DMS79 (cell line): ENCODE data around the gene NEXN.

ENCODE experiments used
- DNase-seq: peaks from one replicate; lab custom pipeline; 2025; lab: John Stamatoyannopoulos, UW

Gene NEXN

GRCh38 chr1:77888081-77888780 is at the start of gene NEXN:
Gene NEXN (plus strand): TSS chr1:77888624. CDS start chr1:77916107, 27,483 bp downstream.
- no peak for DNase-seq

GRCh38 chr1:77841574-77841973 is 46.9 kb upstream of the NEXN start:
- no peak for DNase-seq

GRCh38 chr1:77845951-77846350 is 42.5 kb upstream of the NEXN start:
- DNase-seq: no peak

- DNase-seq: no peak
These were observed 41.5 kb upstream of the NEXN start for GRCh38 chr1:77846966-77847365.

- DNase-seq: no peak
These were observed 40.8 kb upstream of the NEXN start for GRCh38 chr1:77847621-77848080.

DNA sequence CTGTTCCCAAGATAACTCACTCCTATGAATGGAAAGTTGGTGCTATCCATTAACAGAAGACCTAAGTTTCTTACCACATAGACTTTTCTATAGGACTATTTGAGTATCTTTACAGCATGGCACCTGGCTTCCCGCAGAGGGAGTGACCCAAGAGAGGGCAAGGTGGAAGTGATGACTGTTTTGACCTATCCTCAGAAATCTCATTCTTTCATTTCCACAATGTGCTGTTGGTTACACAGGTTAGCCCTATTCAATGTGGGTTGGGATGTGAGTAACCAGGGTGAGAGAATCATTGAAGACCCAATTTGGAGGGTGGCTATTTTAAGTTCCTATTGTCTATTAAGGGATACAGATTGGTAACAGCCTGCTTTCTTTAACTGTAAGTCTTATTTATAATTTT is 38.3 kb upstream of the NEXN start:
- DNase-seq: no peak

- DNase-seq: no peak
These were observed 30.9 kb upstream of the NEXN start for GRCh38 chr1:77857552-77857951.

DNA sequence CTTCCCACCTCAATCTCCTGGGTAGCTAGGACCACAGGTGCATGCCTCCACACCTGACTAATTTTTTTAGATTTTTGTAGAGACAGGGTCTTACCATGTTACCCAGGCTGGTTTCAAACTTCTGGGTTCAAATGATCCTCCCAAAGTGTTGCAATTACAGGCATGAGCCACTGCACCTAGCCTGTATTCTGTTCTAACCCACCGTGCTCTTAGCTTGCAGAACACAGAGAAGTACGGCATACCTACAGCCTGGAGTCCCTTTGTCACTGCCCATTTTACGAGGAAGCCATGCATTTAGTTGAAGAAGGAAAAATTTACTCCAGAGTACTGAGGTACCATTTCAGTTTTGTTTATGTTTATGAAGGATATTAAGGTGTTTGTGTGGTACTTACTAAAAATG is 29.7 kb upstream of the NEXN start:
- DNase-seq: no peak

- DNase-seq: no peak
These were observed 29.2 kb upstream of the NEXN start for GRCh38 chr1:77859248-77859647.

- DNase-seq: no peak
These were observed 22.1 kb upstream of the NEXN start for GRCh38 chr1:77866296-77866695.

DNA sequence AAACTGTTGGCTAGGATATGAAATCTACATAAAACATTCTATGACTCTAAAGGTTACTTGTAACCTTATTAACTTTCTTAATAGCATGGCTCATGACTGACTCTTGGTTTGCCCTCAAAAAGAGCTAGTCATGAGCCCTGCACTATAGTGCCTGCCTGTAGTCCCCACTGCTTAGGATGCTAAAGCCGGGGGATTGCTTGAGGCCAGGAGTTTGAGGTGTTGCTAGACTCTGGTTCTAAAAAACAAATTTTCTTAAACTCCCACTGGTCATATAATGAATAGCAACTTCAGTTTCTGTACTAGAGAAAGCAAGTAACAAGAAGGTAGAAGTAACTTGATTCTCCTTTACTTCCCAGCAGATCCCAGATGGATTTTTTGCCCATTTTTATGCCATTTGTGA is 15.8 kb upstream of the NEXN start:
- DNase-seq: no peak

DNA sequence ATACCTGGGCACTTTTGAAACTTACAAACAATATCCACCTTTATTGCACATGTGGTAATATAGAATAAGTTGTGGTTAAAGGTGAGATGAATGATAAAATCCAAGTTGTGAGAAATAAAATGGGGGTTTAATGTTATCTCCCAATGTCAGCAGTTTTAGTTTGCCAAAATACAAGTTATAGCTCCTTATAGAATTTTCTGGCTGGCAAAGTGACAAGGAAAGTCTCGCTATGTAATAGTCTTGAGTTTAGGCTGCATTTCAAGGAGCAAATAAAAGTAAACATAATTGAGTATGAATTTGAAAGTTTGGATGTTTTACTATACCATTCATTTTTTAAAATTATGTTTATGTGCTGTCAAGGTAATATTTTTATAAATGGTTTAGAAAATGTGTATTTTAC is 15.0 kb upstream of the NEXN start:
- no peak for DNase-seq

GRCh38 chr1:77874804-77875445 is 13.5 kb upstream of the NEXN start:
- DNase-seq: no peak

DNA sequence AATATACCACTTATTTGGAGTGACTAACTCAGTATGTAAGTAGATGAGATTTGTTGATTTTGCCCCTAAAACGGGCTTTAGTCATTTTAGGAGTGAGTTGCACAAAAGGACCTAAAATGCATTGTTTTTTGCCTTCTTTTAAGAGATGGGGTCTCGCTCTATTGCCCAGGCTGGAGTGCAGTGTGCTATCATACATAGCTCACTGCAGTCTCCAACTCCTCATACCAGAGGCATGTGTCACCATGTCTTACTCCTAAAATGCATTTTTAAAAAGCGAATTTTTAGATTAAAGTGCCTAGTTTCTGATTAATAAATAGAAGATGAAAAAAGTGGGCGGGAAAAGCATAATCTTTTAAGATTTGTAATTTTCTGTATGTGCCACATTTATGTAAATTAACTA is 11.5 kb upstream of the NEXN start:
- no peak for DNase-seq

- no peak for DNase-seq
These were observed 7.4 kb upstream of the NEXN start for GRCh38 chr1:77881061-77881460.

- DNase-seq: no peak
These were observed 6.0 kb upstream of the NEXN start for GRCh38 chr1:77882411-77882810.

DNA sequence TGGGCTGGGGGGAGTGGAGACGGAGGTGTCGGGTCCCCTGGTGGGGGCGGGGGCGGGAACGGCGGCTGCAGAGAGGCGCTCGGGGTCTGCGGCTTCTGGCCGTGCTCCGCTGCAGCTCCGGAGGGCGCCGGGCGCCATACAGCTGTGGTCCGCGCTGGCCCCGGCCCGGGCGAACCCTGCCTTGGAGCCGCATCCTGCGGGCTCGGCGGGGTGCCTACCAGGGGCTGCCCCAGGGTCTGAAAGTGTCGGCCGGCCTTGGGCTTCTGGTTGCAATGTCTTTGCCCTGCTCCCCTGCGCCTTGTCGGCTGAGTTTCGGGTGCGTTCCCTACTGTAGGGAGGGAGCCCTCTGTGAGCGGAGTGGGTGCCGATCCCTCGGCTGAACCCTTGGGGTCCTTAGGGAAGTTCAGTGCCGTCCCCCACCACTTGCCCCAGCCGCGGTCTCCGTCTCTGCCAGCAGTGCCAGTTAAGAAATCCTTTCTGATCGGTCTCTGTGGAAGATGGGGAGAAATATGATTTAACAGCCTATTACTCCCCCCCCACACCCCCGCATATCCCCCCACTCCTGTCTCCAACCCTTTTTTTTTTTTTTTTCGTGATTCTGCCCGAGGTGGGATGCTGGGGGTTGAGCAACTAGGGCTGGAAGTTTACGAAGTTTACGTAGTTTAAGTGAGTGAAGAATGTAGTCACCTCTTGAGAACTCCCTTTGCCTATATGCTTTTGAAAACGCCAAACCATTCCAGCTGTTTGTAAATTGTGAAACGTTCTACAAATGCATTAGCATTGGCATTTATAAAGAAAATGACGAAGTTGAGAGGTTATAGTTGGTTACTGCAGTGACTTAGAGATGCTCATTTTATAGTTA is 588 bp downstream of the NEXN start:
- peak; percentile 3 for DNase-seq

DNA sequence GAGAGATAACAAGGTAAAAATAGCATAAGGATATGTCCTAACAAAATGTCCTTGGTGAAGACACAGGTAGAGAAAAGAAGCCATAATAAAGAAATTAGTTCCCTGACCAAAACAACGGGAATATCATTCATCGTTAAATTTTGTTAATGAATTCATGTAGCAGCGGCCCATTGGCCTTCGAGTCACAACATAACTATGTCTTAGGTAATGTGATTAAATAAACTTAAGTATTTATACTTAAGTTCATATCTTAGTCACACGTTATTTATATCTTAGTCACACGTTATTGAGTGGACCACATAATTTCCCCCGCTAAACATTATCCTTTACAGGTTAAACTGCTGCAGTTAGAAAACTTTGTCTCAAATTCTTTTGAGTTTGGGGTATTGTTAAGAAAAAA is 1.2 kb downstream of the NEXN start:
- no peak for DNase-seq

DNA sequence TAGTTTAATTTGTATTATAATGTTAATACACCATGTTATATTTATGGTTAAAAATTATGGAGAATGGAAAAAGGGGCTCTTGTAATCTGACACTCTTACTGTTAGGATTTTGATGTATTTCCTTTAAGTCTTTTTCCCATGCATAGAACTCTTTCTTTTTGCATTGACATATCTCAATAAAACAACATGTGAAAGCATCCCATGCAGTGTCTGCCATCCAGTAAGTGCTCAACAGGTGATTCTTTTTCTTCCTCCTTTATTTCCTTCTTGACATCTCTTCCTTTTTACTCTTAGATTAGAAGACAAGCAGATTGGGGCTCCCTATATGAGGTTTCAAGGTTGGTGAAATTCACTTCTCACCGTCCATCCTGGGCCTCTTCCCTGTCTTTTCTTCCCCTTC is 2.8 kb downstream of the NEXN start:
- DNase-seq: no peak

DNA sequence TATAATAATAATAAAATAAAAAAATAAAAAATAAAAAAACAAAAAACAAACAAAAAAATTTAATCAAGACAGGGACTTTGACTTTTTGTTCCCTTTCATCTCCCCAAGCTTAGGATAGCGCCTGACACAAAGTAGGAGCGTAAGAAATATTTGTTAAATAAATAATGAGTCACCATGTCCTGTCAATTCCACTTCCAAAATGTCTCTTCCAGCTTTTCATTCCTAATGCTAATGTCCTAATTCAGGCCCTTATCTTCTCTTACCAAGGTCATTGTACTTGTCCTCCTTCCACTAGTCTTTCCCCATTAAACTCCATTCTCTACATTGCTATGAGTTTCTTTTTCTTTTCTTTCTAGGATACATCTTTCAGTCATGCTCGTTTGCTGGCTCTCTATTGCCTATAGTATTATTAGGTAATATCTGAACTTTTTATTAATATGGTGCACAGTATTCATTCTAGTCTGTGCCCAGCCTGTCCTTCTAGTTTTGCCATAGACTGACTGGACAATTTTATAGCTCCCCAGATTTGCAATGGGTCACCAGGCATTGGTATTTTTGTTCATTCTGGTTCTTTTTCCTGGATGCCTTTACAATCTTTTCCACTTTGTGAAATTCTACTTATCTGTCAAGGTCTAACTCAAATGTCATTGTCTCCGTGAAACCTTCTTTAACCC is 11.4 kb downstream of the NEXN start:
- no peak for DNase-seq

- DNase-seq: peak; percentile 1
These were observed 12.4 kb downstream of the NEXN start for GRCh38 chr1:77900687-77901293.

DNA sequence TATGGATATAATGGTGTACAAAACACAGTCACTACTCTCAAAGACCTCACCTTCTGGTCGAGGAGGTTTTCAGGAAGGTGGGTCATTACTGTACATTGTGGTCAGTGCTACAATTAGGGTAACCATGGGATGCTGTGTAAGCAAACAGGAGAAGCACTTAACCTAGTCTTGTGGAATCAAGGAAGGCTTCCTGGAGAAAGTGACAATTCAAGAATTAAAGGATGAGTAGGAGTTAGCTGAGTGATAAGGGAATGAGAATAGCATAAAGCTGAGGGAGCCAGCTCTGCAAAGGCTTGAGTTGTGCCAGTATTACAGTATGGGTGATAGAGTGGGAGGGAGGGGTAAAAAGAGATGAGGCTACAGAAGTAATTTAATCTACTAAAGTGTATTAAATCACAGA is 17.2 kb downstream of the NEXN start:
- DNase-seq: no peak
